ENCODE results near the gene CHST8. TPM values are rescaled to one million over a fixed set of nuclear protein-coding genes. Genes with fewer than 3 reads are reported as not detected.
"Not testable (repeated sequence)": the region's sequence is repeated elsewhere in the genome, so short reads cannot be mapped to it uniquely, and the experiment has no call there.

Gene CHST8
- polyA plus RNA-seq, 1 of the 3 experiments (the other 2 are of a cell fraction): 0.05 TPM

DNA sequence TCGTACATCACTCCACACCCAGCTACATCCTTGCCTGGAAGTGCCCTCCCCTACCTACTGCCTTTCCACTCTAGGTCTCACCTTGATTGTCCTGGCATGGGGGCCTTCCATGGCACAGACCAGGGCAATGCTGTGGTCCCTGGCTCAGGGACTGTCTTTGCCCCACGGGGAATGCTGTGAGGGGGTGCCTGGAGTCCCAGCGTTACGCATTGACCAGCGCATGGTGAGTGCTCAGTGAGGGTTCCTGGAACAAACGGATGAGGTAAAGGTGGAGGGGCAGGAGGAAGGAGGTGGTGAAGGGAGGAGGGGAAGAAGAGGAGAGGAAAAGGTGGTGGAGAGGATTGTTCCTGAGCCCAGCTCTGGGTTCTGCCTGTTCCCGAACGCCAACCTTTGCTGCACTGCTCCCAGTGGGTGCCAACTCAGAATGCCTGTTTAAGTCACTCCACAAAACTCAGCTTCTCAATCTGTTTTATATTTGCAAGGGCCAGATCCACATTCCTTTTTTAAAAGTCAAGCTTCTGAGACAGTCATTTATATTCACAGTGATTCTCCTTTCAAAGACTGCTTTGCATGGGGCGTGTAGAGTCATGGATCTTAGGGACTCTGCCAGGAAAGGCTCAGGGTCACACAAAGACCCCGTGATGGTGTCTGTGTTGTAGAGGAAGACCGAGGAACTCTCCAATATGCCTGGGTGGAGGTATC, 40.8 kb downstream of the CHST8 start:
- WGBS (ENCODE audit: low lambda C conversion rate): 50% methylated on average over 11 of the region's 11 CpGs
- POLR2A ChIA-PET: no interaction called here

DNA sequence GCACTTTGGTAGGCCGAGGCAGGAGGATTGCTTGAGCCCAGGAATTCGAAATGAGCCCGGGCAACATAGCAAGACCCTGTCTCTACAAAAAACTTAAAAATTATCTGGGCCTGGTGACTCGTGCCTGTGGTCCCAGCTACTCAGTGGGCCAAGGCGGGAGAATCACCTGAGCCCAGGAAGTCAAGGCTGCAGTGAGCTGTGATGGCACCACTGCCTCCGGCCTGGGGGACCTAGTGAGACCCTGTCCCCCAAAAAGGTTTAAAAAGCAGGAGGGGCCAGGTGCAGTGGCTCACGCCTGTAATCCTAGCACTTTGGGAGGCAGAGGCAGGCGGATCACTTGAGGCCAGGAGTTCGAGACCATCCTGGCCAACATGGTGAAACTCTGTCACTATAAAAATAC, 41.6 kb downstream of the CHST8 start:
- CTCF ChIA-PET: interaction anchor here (1.2 kb wide), 1 partner anchor 361 kb away, joined by 3 read pairs; the partner anchor contains the start of gene CEBPA
- H3K27ac ChIP-seq (ENCODE audit: low read depth in 2 of 2, low read length in 1 of 2); H3K4me2 ChIP-seq; H3K9me2 ChIP-seq; POLR2A ChIA-PET; H3K9ac ChIP-seq; H3K36me3 ChIP-seq (replicated peaks in 1 of 2; ENCODE audit: control insufficient read depth in 1 of 2, insufficient read depth in 2 of 2, low read length in 1 of 2); H2AFZ ChIP-seq (ENCODE audit: low read depth); H3K9me3 ChIP-seq; H3K79me2 ChIP-seq (ENCODE audit: insufficient read depth); DNase-seq; H3K4me3 ChIP-seq (ENCODE audit: low read depth in 2 of 2, low read length in 1 of 2); H4K20me1 ChIP-seq (ENCODE audit: insufficient read depth); H3F3A ChIP-seq (replicated peaks; ENCODE audit: insufficient read depth); H3K27me3 ChIP-seq (ENCODE audit: insufficient read depth): not testable (repeated sequence)
- peaks cover 0 to 22% of the 10 kb centered on the region in 2 experiments; a peak in 2 of 4 replicates for H3K4me1 ChIP-seq (ENCODE audit: control insufficient read depth in 1 of 2, insufficient read depth in 2 of 2, low read depth in 1 of 2, low read length in 1 of 2)
- WGBS (ENCODE audit: low lambda C conversion rate): 35% methylated on average over 7 of the region's 9 CpGs

More for the DNA sequence above, 40.8 kb downstream of the CHST8 start:
- no peaks in the 10 kb centered on the region for H3K27me3 ChIP-seq (ENCODE audit: insufficient read depth)
- no peak overlapping the region for H3K27ac ChIP-seq (ENCODE audit: low read depth in 2 of 2, low read length in 1 of 2)
- no peak overlapping the region for H3K4me2 ChIP-seq
- CTCF ChIA-PET: interaction anchor here (1.2 kb wide), 1 partner anchor 360 kb away, joined by 3 read pairs; the partner anchor contains the start of gene CEBPA
- no peak for DNase-seq
- no peak overlapping the region for H3K9ac ChIP-seq
- no peaks in the 10 kb centered on the region for H3K9me3 ChIP-seq
- H2AFZ ChIP-seq (ENCODE audit: low read depth): no peak overlapping the region
- H3K4me3 ChIP-seq (ENCODE audit: low read depth in 2 of 2, low read length in 1 of 2): no peak overlapping the region
- no peaks in the 10 kb centered on the region for H3K79me2 ChIP-seq (ENCODE audit: insufficient read depth)
- H4K20me1 ChIP-seq (ENCODE audit: insufficient read depth): no peaks in the 10 kb centered on the region
- TF ChIP-seq, protein P1, sequence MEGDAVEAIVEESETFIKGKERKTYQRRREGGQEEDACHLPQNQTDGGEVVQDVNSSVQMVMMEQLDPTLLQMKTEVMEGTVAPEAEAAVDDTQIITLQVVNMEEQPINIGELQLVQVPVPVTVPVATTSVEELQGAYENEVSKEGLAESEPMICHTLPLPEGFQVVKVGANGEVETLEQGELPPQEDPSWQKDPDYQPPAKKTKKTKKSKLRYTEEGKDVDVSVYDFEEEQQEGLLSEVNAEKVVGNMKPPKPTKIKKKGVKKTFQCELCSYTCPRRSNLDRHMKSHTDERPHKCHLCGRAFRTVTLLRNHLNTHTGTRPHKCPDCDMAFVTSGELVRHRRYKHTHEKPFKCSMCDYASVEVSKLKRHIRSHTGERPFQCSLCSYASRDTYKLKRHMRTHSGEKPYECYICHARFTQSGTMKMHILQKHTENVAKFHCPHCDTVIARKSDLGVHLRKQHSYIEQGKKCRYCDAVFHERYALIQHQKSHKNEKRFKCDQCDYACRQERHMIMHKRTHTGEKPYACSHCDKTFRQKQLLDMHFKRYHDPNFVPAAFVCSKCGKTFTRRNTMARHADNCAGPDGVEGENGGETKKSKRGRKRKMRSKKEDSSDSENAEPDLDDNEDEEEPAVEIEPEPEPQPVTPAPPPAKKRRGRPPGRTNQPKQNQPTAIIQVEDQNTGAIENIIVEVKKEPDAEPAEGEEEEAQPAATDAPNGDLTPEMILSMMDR (IDR thresholded peaks at IDR 0.05): no peak
- TF ChIP-seq EP300 (IDR thresholded peaks at IDR 0.05; ENCODE audit: borderline replicate concordance in 1 of 2, low read depth in 1 of 2, low read length in 1 of 2): no peak
- peaks cover 0 to 18% of the 10 kb centered on the region in 2 experiments; a peak in 2 of 4 replicates for H3K4me1 ChIP-seq (ENCODE audit: control insufficient read depth in 1 of 2, insufficient read depth in 2 of 2, low read depth in 1 of 2, low read length in 1 of 2)
- no peaks in the 10 kb centered on the region for H3F3A ChIP-seq (replicated peaks; ENCODE audit: insufficient read depth)
- no peaks in the 10 kb centered on the region for H3K36me3 ChIP-seq (replicated peaks in 1 of 2; ENCODE audit: control insufficient read depth in 1 of 2, insufficient read depth in 2 of 2, low read length in 1 of 2)
- H3K9me2 ChIP-seq: no peaks in the 10 kb centered on the region

DNA sequence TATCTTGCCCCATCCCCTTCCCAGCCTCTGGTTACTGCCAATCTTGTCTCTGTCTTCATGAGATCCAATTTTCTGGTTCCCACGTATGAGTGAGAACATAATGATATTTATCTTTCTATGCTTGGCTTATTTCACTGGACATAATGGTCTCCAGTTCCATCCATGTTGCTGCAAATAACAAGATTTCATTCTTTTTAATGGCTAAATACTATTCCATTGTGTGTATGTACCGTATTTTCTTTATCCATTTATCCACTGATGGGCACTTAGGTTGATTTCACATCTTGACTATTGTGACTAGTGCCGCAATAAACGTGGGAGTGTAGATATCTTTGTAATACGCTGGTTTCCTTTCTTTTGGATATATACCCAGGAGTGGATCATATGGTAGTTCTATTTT, 43.0 kb downstream of the CHST8 start:
- Histone ChIP-seq H2AFZ (ENCODE audit: low read depth) (no peak overlapping the region), H3K9me3 (no peaks in the 10 kb centered on the region), H3K9me2 (no peaks in the 10 kb centered on the region), H3K36me3 (replicated peaks in 1 of 2; ENCODE audit: control insufficient read depth in 1 of 2, insufficient read depth in 2 of 2, low read length in 1 of 2) (no peaks in the 10 kb centered on the region), H3K4me2 (no peak overlapping the region), H3K4me3 (ENCODE audit: low read depth in 2 of 2, low read length in 1 of 2) (no peak overlapping the region), H3K27me3 (ENCODE audit: insufficient read depth) (no peaks in the 10 kb centered on the region), H3F3A (replicated peaks; ENCODE audit: insufficient read depth) (no peaks in the 10 kb centered on the region), H3K79me2 (ENCODE audit: insufficient read depth) (no peaks in the 10 kb centered on the region), H3K9ac (no peak overlapping the region), H4K20me1 (ENCODE audit: insufficient read depth) (no peaks in the 10 kb centered on the region), H3K4me1 (ENCODE audit: control insufficient read depth in 1 of 2, insufficient read depth in 2 of 2, low read depth in 1 of 2, low read length in 1 of 2) (peaks cover 0 to 22% of the 10 kb centered on the region in 2 experiments; a peak in 2 of 4 replicates), H3K27ac (ENCODE audit: low read depth in 2 of 2, low read length in 1 of 2) (no peak overlapping the region)
- TF ChIP-seq RAD21 (IDR thresholded peaks at IDR 0.05; ENCODE audit: low read length) (no peak), GABPA (IDR thresholded peaks at IDR 0.05; ENCODE audit: low read depth) (no peak), GATA2 (CRISPR knock-in tag; IDR thresholded peaks at IDR 0.05) (no peak), NFIC (IDR thresholded peaks at IDR 0.05; ENCODE audit: borderline replicate concordance) (no peak), SIN3A (IDR thresholded peaks at IDR 0.05; ENCODE audit: borderline replicate concordance, low read depth, low read length) (no peak), FOSL2 (IDR thresholded peaks at IDR 0.05; ENCODE audit: borderline replicate concordance, low read depth) (no peak), TAF1 (IDR thresholded peaks at IDR 0.05; ENCODE audit: borderline replicate concordance, low read depth, low read length) (no peak)
- TF ChIP-seq, protein P2, sequence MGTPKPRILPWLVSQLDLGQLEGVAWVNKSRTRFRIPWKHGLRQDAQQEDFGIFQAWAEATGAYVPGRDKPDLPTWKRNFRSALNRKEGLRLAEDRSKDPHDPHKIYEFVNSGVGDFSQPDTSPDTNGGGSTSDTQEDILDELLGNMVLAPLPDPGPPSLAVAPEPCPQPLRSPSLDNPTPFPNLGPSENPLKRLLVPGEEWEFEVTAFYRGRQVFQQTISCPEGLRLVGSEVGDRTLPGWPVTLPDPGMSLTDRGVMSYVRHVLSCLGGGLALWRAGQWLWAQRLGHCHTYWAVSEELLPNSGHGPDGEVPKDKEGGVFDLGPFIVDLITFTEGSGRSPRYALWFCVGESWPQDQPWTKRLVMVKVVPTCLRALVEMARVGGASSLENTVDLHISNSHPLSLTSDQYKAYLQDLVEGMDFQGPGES (IDR thresholded peaks at IDR 0.05; ENCODE audit: low read depth, low read length): no peak
- TF ChIP-seq, protein P3, sequence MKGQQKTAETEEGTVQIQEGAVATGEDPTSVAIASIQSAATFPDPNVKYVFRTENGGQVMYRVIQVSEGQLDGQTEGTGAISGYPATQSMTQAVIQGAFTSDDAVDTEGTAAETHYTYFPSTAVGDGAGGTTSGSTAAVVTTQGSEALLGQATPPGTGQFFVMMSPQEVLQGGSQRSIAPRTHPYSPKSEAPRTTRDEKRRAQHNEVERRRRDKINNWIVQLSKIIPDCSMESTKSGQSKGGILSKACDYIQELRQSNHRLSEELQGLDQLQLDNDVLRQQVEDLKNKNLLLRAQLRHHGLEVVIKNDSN (IDR thresholded peaks at IDR 0.05; ENCODE audit: borderline replicate concordance, low read depth): no peak
- TF ChIP-seq, protein P4, sequence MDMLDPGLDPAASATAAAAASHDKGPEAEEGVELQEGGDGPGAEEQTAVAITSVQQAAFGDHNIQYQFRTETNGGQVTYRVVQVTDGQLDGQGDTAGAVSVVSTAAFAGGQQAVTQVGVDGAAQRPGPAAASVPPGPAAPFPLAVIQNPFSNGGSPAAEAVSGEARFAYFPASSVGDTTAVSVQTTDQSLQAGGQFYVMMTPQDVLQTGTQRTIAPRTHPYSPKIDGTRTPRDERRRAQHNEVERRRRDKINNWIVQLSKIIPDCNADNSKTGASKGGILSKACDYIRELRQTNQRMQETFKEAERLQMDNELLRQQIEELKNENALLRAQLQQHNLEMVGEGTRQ (IDR thresholded peaks at IDR 0.05; ENCODE audit: borderline replicate concordance, low read depth, low read length): no peak
- DNase-seq: no peak
- CTCF ChIA-PET: no interaction called here
- POLR2A ChIA-PET: no interaction called here
- 41% methylated on average over 5 of the region's 5 CpGs for WGBS (ENCODE audit: low lambda C conversion rate)

All from SK-N-SH (cell line).